Neural progenitor cell (in vitro differentiated cells): Measurements from ENCODE around the gene TAF8.

Experiments
- EZH2 ChIP-seq: fragments of 200-600 bp; sonication (generic); IDR thresholded peaks from 2 replicates; pipeline ENCODE4 v1.6.1; 2017; ENCODE audit warnings: antibody characterized with exemption, mild to moderate bottlenecking, moderate library complexity
- EZH2phosphoT487 ChIP-seq: fragments of 200-600 bp; sonication (generic); IDR thresholded peaks from 2 replicates; pipeline ENCODE4 v1.6.1; 2017; ENCODE audit warnings: antibody characterized with exemption
- TF ChIP-seq, protein P1 (sequence below): fragments of 200-600 bp; sonication (generic); IDR thresholded peaks from 2 replicates; pipeline ENCODE4 v1.5.1; 2017; ENCODE audit warnings: antibody characterized with exemption, mild to moderate bottlenecking

GRCh38 chr6:42125663-42126062 is 75.3 kb downstream of the TAF8 start:
- TF ChIP-seq, protein P1, sequence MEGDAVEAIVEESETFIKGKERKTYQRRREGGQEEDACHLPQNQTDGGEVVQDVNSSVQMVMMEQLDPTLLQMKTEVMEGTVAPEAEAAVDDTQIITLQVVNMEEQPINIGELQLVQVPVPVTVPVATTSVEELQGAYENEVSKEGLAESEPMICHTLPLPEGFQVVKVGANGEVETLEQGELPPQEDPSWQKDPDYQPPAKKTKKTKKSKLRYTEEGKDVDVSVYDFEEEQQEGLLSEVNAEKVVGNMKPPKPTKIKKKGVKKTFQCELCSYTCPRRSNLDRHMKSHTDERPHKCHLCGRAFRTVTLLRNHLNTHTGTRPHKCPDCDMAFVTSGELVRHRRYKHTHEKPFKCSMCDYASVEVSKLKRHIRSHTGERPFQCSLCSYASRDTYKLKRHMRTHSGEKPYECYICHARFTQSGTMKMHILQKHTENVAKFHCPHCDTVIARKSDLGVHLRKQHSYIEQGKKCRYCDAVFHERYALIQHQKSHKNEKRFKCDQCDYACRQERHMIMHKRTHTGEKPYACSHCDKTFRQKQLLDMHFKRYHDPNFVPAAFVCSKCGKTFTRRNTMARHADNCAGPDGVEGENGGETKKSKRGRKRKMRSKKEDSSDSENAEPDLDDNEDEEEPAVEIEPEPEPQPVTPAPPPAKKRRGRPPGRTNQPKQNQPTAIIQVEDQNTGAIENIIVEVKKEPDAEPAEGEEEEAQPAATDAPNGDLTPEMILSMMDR: no peak
- TF ChIP-seq EZH2 (no peak), EZH2phosphoT487 (no peak)
